Transverse colon (tissue), 4 donors: ENCODE results near the gene RALBP1. TPM values are rescaled to one million over a fixed set of nuclear protein-coding genes. Genes with fewer than 3 reads are reported as not detected.

Experiments used
- DNase-seq: peaks from one replicate; pipeline ENCODE4 v3.0.0-alpha.2; 2019
- H3K27ac ChIP-seq, 4 donors: fragments of 200-600 bp; sonication (generic); 2 replicates each; pipeline ENCODE4 v1.5.1; 2016 to 2018; ENCODE audit warnings: inconsistent platforms in 4 of 4
- H3K27me3 ChIP-seq: fragments of 200-600 bp; sonication (generic); 2 replicates; pipeline ENCODE4 v1.5.1; 2017; ENCODE audit warnings: inconsistent platforms
- H3K36me3 ChIP-seq, 4 donors: fragments of 200-600 bp; sonication (generic); 2 replicates each; pipeline ENCODE4 v1.5.1; 2017 to 2019; ENCODE audit warnings: inconsistent platforms in 4 of 4
- H3K4me1 ChIP-seq, 4 donors: fragments of 200-600 bp; sonication (generic); 2 replicates each; pipeline ENCODE4 v1.5.1; 2017 to 2020; ENCODE audit warnings: inconsistent platforms in 4 of 4
- H3K4me3 ChIP-seq, 4 donors: fragments of 200-600 bp; sonication (generic); 1 replicate in 1 of 4; 2 replicates in 3 of 4; pipeline versions ENCODE4 v1.5.1 to v1.6.1; 2017 to 2019; ENCODE audit warnings: inconsistent platforms in 4 of 4
- H3K9me3 ChIP-seq, 2 donors: fragments of 200-600 bp; sonication (generic); 2 replicates each; pipeline ENCODE4 v1.5.1; 2017 to 2019; ENCODE audit warnings: inconsistent platforms in 2 of 2
- CTCF ChIP-seq, 5 experiments: fragments of 200-600 bp in 3 of 5; fragments of 450-650 bp in 2 of 5; sonication (generic) in 3 of 5; IDR thresholded peaks; 1 replicate in 2 of 5; 2 replicates in 3 of 5; pipeline ENCODE4 v1.5.1; 2016 to 2017; ENCODE audit warnings: antibody characterized with exemption in 5 of 5, inconsistent platforms in 3 of 5, mild to moderate bottlenecking in 2 of 5, moderate library complexity in 1 of 5
- EP300 ChIP-seq: sonication (generic); formaldehyde crosslinking; IDR thresholded peaks from one replicate; pipeline ENCODE4 v1.6.1; 2017; ENCODE audit warnings: antibody characterized with exemption, low read depth
- POLR2A ChIP-seq: fragments of 450-650 bp; IDR thresholded peaks from one replicate; pipeline ENCODE4 v1.6.1; 2016; ENCODE audit warnings: antibody characterized with exemption, mild to moderate bottlenecking, moderate library complexity
- POLR2AphosphoS5 ChIP-seq, 3 donors: sonication (generic); formaldehyde crosslinking; IDR thresholded peaks; one replicate each; pipeline ENCODE4 v1.6.1; 2016; ENCODE audit warnings: antibody characterized with exemption in 3 of 3
- WGBS, 2 donors: methylation state at CpG; one replicate each; pipeline ENCODE4 v1.1.5; 2018; ENCODE audit warnings: low coverage in 1 of 2; 5-methylcytosine and 5-hydroxymethylcytosine counted together
- in situ Hi-C, 4 donors: fragments of 200-750 bp; cut with MboI; loops; one replicate each; pipeline versions ENCODE4 v1.15.0 to v1.15.1; 2017; ENCODE audit warnings: low sequenced_read_pairs in 3 of 4, low pct_ligation_motif_present in 1 of 4, low pct_unique_long_range_greater_than_20kb in 1 of 4
- intact Hi-C: fragments of 100-400 bp; cut with DNase I; formaldehyde crosslinking; loops from one replicate; pipeline ENCODE4 v1.15.1; 2023; ENCODE audit warnings: low total_unique reads
- total RNA-seq, 4 donors: library from RNA; depleted of rRNA; stranded (reverse); fragments of >200 nt; gene quantifications; one replicate each; pipeline ENCODE4 v1.1.0, GENCODE V29; 2016

The RALBP1 gene
- total RNA-seq, 4 donors from 2014 or later: 34.2 to 93.3 (median 70.6) TPM

GRCh38 chr18:9435041-9435440 is 40.3 kb upstream of the RALBP1 start:
- H3K9me3 ChIP-seq: no peaks in the 10 kb centered on the region
- intact Hi-C loops (no loop called here), in situ Hi-C loops (no loop called here)
- no peak overlapping the region for H3K27ac ChIP-seq
- 96 to 97% methylated on average over 7 to 17 of the region's 17 CpGs for WGBS, 2 donors
- no peak for TF ChIP-seq POLR2A
- TF ChIP-seq POLR2AphosphoS5 (IDR thresholded peaks at IDR 0.05): no peak
- TF ChIP-seq EP300: no peak
- no peak for TF ChIP-seq CTCF (IDR thresholded peaks at IDR 0.05)
- no peak for DNase-seq
- H3K4me3 ChIP-seq: no peak overlapping the region
- H3K4me1 ChIP-seq: no peaks in the 10 kb centered on the region
- no peaks in the 10 kb centered on the region for H3K27me3 ChIP-seq
- H3K36me3 ChIP-seq: no peaks in the 10 kb centered on the region

GRCh38 chr18:9436206-9436929 is 38.9 kb upstream of the RALBP1 start:
- TF ChIP-seq POLR2A: no peak
- TF ChIP-seq POLR2AphosphoS5 (IDR thresholded peaks at IDR 0.05): no peak
- TF ChIP-seq EP300: no peak
- no peak for TF ChIP-seq CTCF (IDR thresholded peaks at IDR 0.05)
- no peak overlapping the region for H3K27ac ChIP-seq
- H3K4me3 ChIP-seq: no peak overlapping the region
- no peaks in the 10 kb centered on the region for H3K4me1 ChIP-seq
- H3K9me3 ChIP-seq: no peaks in the 10 kb centered on the region
- no peaks in the 10 kb centered on the region for H3K27me3 ChIP-seq
- H3K36me3 ChIP-seq: no peaks in the 10 kb centered on the region
- no peak for DNase-seq
- WGBS, 2 donors: 68 to 75% methylated on average over 2 to 5 of the region's 5 CpGs
- in situ Hi-C loops (no loop called here), intact Hi-C loops (no loop called here)

- no peak for DNase-seq
- Histone ChIP-seq H3K27ac (no peak overlapping the region), H3K4me1 (no peaks in the 10 kb centered on the region), H3K4me3 (no peak overlapping the region), H3K27me3 (no peaks in the 10 kb centered on the region), H3K36me3 (no peaks in the 10 kb centered on the region), H3K9me3 (no peaks in the 10 kb centered on the region)
- intact Hi-C loops: no loop called here
- in situ Hi-C loops: no loop called here
- 63% methylated on average over 2 to 5 of the region's 5 CpGs for WGBS, 2 donors
- TF ChIP-seq POLR2AphosphoS5 (IDR thresholded peaks at IDR 0.05): no peak
- no peak for TF ChIP-seq CTCF (IDR thresholded peaks at IDR 0.05)
- no peak for TF ChIP-seq POLR2A
- TF ChIP-seq EP300: no peak
These were observed 38.3 kb upstream of the RALBP1 start for GRCh38 chr18:9437021-9437437.

- H3K4me1 ChIP-seq: no peaks in the 10 kb centered on the region
- H3K4me3 ChIP-seq: no peak overlapping the region
- H3K9me3 ChIP-seq: no peaks in the 10 kb centered on the region
- no peak for DNase-seq
- no peak overlapping the region for H3K27ac ChIP-seq
- TF ChIP-seq POLR2A (no peak), POLR2AphosphoS5 (IDR thresholded peaks at IDR 0.05) (no peak), EP300 (no peak), CTCF (IDR thresholded peaks at IDR 0.05) (no peak)
- no peaks in the 10 kb centered on the region for H3K36me3 ChIP-seq
- intact Hi-C loops (no loop called here), in situ Hi-C loops (no loop called here)
- 93 to 97% methylated on average over 3 to 4 of the region's 4 CpGs for WGBS, 2 donors
- H3K27me3 ChIP-seq: no peaks in the 10 kb centered on the region
These were observed 37.6 kb upstream of the RALBP1 start for GRCh38 chr18:9437672-9438071.
